SU-DHL-6 (cell line): ENCODE data around the gene MAP4K1.

ENCODE experiments used
- EZH2phosphoT487 ChIP-seq: fragments of 200-600 bp; sonication (generic), shearing (Covaris generic); conservative IDR thresholded peaks from 2 replicates; pipeline ENCODE4 v1.6.1; 2018; ENCODE audit warnings: mild to moderate bottlenecking, antibody characterized with exemption, low read length, moderate library complexity, mixed read lengths
- TF ChIP-seq, protein P1 (sequence below): fragments of 200-600 bp; sonication (generic); IDR thresholded peaks from one replicate; pipeline ENCODE4 v1.5.1; 2017; ENCODE audit warnings: antibody characterized with exemption, mild to moderate bottlenecking, low read length, moderate library complexity; ENCODE audit not compliant: insufficient read depth, poor library complexity, severe bottlenecking

DNA sequence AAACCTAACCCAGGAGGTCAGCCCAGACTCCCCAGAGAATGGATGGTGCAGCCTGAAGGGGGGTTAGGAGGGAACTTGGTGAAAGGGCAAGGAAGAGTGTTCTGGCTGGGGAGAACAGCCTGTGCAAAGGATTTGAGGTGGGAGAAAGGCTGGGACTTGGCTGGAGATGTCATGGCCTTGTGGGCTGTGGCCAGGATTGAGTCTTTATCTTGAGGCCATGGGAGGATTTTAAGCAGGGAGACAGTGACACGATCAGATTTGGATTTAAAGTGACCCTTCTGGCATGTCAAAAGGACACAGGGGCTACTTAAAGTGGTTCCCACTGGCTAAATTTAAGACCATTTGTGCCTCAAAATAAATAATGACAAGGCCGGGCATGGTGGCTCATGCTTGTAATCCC, 29.7 kb downstream of the MAP4K1 start:
- TF ChIP-seq, protein P1, sequence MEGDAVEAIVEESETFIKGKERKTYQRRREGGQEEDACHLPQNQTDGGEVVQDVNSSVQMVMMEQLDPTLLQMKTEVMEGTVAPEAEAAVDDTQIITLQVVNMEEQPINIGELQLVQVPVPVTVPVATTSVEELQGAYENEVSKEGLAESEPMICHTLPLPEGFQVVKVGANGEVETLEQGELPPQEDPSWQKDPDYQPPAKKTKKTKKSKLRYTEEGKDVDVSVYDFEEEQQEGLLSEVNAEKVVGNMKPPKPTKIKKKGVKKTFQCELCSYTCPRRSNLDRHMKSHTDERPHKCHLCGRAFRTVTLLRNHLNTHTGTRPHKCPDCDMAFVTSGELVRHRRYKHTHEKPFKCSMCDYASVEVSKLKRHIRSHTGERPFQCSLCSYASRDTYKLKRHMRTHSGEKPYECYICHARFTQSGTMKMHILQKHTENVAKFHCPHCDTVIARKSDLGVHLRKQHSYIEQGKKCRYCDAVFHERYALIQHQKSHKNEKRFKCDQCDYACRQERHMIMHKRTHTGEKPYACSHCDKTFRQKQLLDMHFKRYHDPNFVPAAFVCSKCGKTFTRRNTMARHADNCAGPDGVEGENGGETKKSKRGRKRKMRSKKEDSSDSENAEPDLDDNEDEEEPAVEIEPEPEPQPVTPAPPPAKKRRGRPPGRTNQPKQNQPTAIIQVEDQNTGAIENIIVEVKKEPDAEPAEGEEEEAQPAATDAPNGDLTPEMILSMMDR, result no peak
- no peak for TF ChIP-seq EZH2phosphoT487
